Loucy (cell line): ENCODE data around the gene PRKCZ.

ENCODE experiments used
- H2AFZ ChIP-seq: fragments of 200-600 bp; sonication (generic); 2 replicates; pipeline ENCODE4 v1.6.0; 2016; ENCODE audit warnings: antibody characterized with exemption, mild to moderate bottlenecking, low read length, moderate library complexity
- H3F3A ChIP-seq: fragments of 200-600 bp; 2 replicates; pipeline ENCODE4 v1.6.0; 2016; ENCODE audit warnings: antibody characterized with exemption, low read depth, mild to moderate bottlenecking
- H3K27me3 ChIP-seq: fragments of 200-600 bp; sonication (generic); 2 replicates; pipeline ENCODE4 v1.6.1; 2014; ENCODE audit warnings: low read length, mild to moderate bottlenecking; ENCODE audit not compliant: insufficient read depth, poor library complexity, severe bottlenecking
- H3K36me3 ChIP-seq: fragments of 200-600 bp; sonication (generic); 2 replicates; pipeline ENCODE4 v1.6.1; 2016; ENCODE audit warnings: low read length; ENCODE audit not compliant: insufficient read depth
- H3K4me1 ChIP-seq: fragments of 200-600 bp; sonication (generic); 2 replicates; pipeline ENCODE4 v1.5.1; 2014; ENCODE audit warnings: low read length, mild to moderate bottlenecking; ENCODE audit not compliant: insufficient read depth, poor library complexity, severe bottlenecking
- H3K4me2 ChIP-seq: fragments of 200-600 bp; sonication (generic); 2 replicates; pipeline ENCODE4 v1.6.0; 2014; ENCODE audit warnings: antibody characterized with exemption, low read length, low read depth, mild to moderate bottlenecking; ENCODE audit not compliant: poor library complexity, severe bottlenecking
- H3K4me3 ChIP-seq: fragments of 200-600 bp; sonication (generic); 2 replicates; pipeline ENCODE4 v1.5.1; 2014; ENCODE audit warnings: low read length, mild to moderate bottlenecking, mixed read lengths; ENCODE audit not compliant: poor library complexity, severe bottlenecking
- H3K79me2 ChIP-seq: fragments of 200-600 bp; sonication (generic); 2 replicates; pipeline ENCODE4 v1.6.1; 2014; ENCODE audit warnings: low read length; ENCODE audit not compliant: insufficient read depth
- H3K9ac ChIP-seq: fragments of 200-600 bp; sonication (generic); 2 replicates; pipeline ENCODE4 v1.6.0; 2014; ENCODE audit warnings: mild to moderate bottlenecking, low read depth, low read length, moderate library complexity; ENCODE audit not compliant: poor library complexity, severe bottlenecking
- H3K9me2 ChIP-seq: fragments of 200-600 bp; sonication (generic); replicated peaks from 2 replicates; pipeline ENCODE4 v1.6.1; 2016; ENCODE audit warnings: low read depth, low read length, mixed read lengths
- H3K9me3 ChIP-seq: fragments of 200-600 bp; sonication (generic); 2 replicates; pipeline ENCODE4 v1.6.1; 2014; ENCODE audit warnings: mild to moderate bottlenecking, antibody characterized with exemption, low read length, low read depth; ENCODE audit not compliant: insufficient read depth
- H4K20me1 ChIP-seq: fragments of 200-600 bp; sonication (generic); 2 replicates; pipeline ENCODE4 v1.6.0; 2014; ENCODE audit warnings: antibody characterized with exemption, low read length, mild to moderate bottlenecking; ENCODE audit not compliant: insufficient read depth, poor library complexity, severe bottlenecking
- CTCF ChIP-seq: fragments of 200-600 bp; sonication (generic); conservative IDR thresholded peaks from 2 replicates; pipeline ENCODE4 v1.5.1; 2014; ENCODE audit warnings: mild to moderate bottlenecking, antibody characterized with exemption, low read length
- EZH2phosphoT487 ChIP-seq: fragments of 200-600 bp; IDR thresholded peaks from 2 replicates; pipeline ENCODE4 v1.6.1; 2018; ENCODE audit warnings: antibody characterized with exemption, mild to moderate bottlenecking, moderate library complexity, borderline replicate concordance

The PRKCZ gene

GRCh38 chr1:2074944-2075740, 24.9 kb downstream of the PRKCZ start:
- H4K20me1 ChIP-seq, result no peaks in the 10 kb centered on the region
- no peaks in the 10 kb centered on the region for H3K9me2 ChIP-seq
- no peaks in the 10 kb centered on the region for H3K79me2 ChIP-seq
- no peak overlapping the region for H2AFZ ChIP-seq
- H3K4me2 ChIP-seq, result no peak overlapping the region
- no peaks in the 10 kb centered on the region for H3K36me3 ChIP-seq
- H3K4me3 ChIP-seq, result no peak overlapping the region
- no peaks in the 10 kb centered on the region for H3F3A ChIP-seq
- H3K27me3 ChIP-seq, result no peaks in the 10 kb centered on the region
- H3K9me3 ChIP-seq, result peaks cover 16% of the 10 kb centered on the region; the same call in 1 of the 2 replicates
- no peak overlapping the region for H3K9ac ChIP-seq
- TF ChIP-seq CTCF (no peak), EZH2phosphoT487 (no peak)
- no peaks in the 10 kb centered on the region for H3K4me1 ChIP-seq

- Histone ChIP-seq H3K36me3 (no peaks in the 10 kb centered on the region), H3K9me3 (peaks cover 18% of the 10 kb centered on the region; the same call in 1 of the 2 replicates), H4K20me1 (no peaks in the 10 kb centered on the region), H3K9ac (no peak overlapping the region), H3K4me3 (no peak overlapping the region), H2AFZ (no peak overlapping the region), H3K9me2 (no peaks in the 10 kb centered on the region), H3K79me2 (no peaks in the 10 kb centered on the region), H3F3A (no peaks in the 10 kb centered on the region), H3K27me3 (no peaks in the 10 kb centered on the region), H3K4me2 (no peak overlapping the region), H3K4me1 (no peaks in the 10 kb centered on the region)
- TF ChIP-seq EZH2phosphoT487 (no peak), CTCF (no peak)
Measured at GRCh38 chr1:2076826-2077225, 26.6 kb downstream of the PRKCZ start.

GRCh38 chr1:2078170-2078569, 28.0 kb downstream of the PRKCZ start:
- Histone ChIP-seq H3K4me2 (no peak overlapping the region), H3K4me1 (no peaks in the 10 kb centered on the region), H3K9me3 (peaks cover 18% of the 10 kb centered on the region; the same call in 1 of the 2 replicates), H3K36me3 (no peaks in the 10 kb centered on the region), H3F3A (no peaks in the 10 kb centered on the region), H3K79me2 (no peaks in the 10 kb centered on the region), H3K9me2 (no peaks in the 10 kb centered on the region), H3K27me3 (no peaks in the 10 kb centered on the region), H4K20me1 (no peaks in the 10 kb centered on the region), H2AFZ (no peak overlapping the region), H3K9ac (no peak overlapping the region), H3K4me3 (no peak overlapping the region)
- no peak for TF ChIP-seq CTCF
- no peak for TF ChIP-seq EZH2phosphoT487
